Esophagus squamous epithelium (tissue), 5 donors: ENCODE results near the gene MRFAP1L1. TPM values are rescaled to one million over a fixed set of nuclear protein-coding genes. Genes with fewer than 3 reads are reported as not detected.

Experiments used
- DNase-seq: peaks from one replicate; lab custom pipeline; 2025; lab: John Stamatoyannopoulos, UW
- H3K27ac ChIP-seq, 4 donors: fragments of 200-600 bp; sonication (generic); one replicate each; pipeline ENCODE4 v1.5.1; 2016 to 2019; ENCODE audit warnings: mild to moderate bottlenecking in 1 of 4
- H3K27me3 ChIP-seq, 4 donors: fragments of 200-600 bp; sonication (generic); 1 replicate in 3 of 4; 2 replicates in 1 of 4; pipeline versions ENCODE4 v1.5.1 to v1.6.0; 2017 to 2021; ENCODE audit warnings: antibody characterized with exemption in 1 of 4
- H3K36me3 ChIP-seq, 3 donors: fragments of 200-600 bp; sonication (generic); one replicate each; pipeline ENCODE4 v1.5.1; 2016 to 2019
- H3K4me1 ChIP-seq, 3 donors: fragments of 200-600 bp; sonication (generic); one replicate each; pipeline ENCODE4 v1.5.1; 2017 to 2019
- H3K4me3 ChIP-seq, 4 donors: fragments of 200-600 bp; sonication (generic); 1 replicate in 3 of 4; 2 replicates in 1 of 4; pipeline ENCODE4 v1.5.1; 2016 to 2019; ENCODE audit warnings: mild to moderate bottlenecking in 2 of 4, moderate library complexity in 1 of 4
- H3K9me3 ChIP-seq, 3 donors: fragments of 200-600 bp; sonication (generic); one replicate each; pipeline ENCODE4 v1.5.1; 2016 to 2019
- POLR2A ChIP-seq, 4 donors: fragments of 450-650 bp; IDR thresholded peaks; one replicate each; pipeline ENCODE4 v1.6.1; 2017; ENCODE audit warnings: antibody characterized with exemption in 4 of 4, mild to moderate bottlenecking in 4 of 4, moderate library complexity in 3 of 4
- WGBS, 2 donors: methylation state at CpG; one replicate each; pipeline ENCODE4 v1.1.5; 2018; 5-methylcytosine and 5-hydroxymethylcytosine counted together
- intact Hi-C: fragments of 100-400 bp; cut with DNase I; formaldehyde crosslinking; loops from one replicate; pipeline ENCODE4 v1.15.0; 2022
- total RNA-seq, 4 donors: library from RNA; depleted of rRNA; stranded (reverse); fragments of >200 nt; gene quantifications; one replicate each; pipeline ENCODE4 v1.1.0, GENCODE V29; 2016
- TF ChIP-seq, protein P1 (sequence below), 6 experiments: fragments of 450-650 bp in 4 of 6; fragments of 200-600 bp in 2 of 6; sonication (generic) in 2 of 6; IDR thresholded peaks; one replicate each; pipeline ENCODE4 v1.5.1; 2016 to 2019; ENCODE audit warnings: antibody characterized with exemption in 6 of 6, mild to moderate bottlenecking in 4 of 6, moderate library complexity in 4 of 6
- donor health status: DM: yes; HTN: yes; CAD: no.

The MRFAP1L1 gene
- total RNA-seq, 4 donors from 2014 or later = 29.5 to 63.5 (median 48.2) TPM

DNA sequence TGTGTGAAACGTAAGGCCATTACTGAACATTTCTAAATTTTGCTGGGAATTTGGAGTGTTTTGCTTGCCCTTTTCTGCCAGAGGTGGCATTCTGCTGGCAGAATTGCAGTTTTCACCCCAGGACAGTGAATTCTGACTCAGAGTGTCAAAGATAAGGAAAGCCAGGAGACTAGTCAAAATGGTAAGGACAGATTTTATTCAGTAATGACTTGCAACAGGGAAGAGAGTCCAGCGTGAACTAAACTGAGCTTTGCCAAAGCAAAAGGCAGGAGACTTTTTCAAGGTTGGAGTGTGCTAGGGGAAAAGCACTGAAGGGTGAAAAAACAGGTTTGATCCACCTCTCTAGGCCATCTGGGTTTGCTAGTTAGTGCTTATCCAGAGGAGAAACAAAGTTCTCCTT lies 49.8 kb downstream of the MRFAP1L1 start:
- H3K27me3 ChIP-seq = peaks cover 0 to 21% (median 2%) of the 10 kb centered on the region in 4 donors
- TF ChIP-seq, protein P1, sequence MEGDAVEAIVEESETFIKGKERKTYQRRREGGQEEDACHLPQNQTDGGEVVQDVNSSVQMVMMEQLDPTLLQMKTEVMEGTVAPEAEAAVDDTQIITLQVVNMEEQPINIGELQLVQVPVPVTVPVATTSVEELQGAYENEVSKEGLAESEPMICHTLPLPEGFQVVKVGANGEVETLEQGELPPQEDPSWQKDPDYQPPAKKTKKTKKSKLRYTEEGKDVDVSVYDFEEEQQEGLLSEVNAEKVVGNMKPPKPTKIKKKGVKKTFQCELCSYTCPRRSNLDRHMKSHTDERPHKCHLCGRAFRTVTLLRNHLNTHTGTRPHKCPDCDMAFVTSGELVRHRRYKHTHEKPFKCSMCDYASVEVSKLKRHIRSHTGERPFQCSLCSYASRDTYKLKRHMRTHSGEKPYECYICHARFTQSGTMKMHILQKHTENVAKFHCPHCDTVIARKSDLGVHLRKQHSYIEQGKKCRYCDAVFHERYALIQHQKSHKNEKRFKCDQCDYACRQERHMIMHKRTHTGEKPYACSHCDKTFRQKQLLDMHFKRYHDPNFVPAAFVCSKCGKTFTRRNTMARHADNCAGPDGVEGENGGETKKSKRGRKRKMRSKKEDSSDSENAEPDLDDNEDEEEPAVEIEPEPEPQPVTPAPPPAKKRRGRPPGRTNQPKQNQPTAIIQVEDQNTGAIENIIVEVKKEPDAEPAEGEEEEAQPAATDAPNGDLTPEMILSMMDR (IDR thresholded peaks at IDR 0.05) = no peak
- TF ChIP-seq POLR2A (IDR thresholded peaks at IDR 0.05) = no peak
- H3K4me1 ChIP-seq = peaks cover 6 to 36% (median 17%) of the 10 kb centered on the region in 3 donors
- whole genome bisulfite sequencing, 2 donors = 91% methylated on average over 2 of the region's 2 CpGs
- no peak overlapping the region for H3K27ac ChIP-seq
- no peak for DNase-seq
- H3K36me3 ChIP-seq = no peaks in the 10 kb centered on the region
- intact Hi-C loops = no loop called here
- H3K9me3 ChIP-seq = no peaks in the 10 kb centered on the region
- H3K4me3 ChIP-seq = no peak overlapping the region

DNA sequence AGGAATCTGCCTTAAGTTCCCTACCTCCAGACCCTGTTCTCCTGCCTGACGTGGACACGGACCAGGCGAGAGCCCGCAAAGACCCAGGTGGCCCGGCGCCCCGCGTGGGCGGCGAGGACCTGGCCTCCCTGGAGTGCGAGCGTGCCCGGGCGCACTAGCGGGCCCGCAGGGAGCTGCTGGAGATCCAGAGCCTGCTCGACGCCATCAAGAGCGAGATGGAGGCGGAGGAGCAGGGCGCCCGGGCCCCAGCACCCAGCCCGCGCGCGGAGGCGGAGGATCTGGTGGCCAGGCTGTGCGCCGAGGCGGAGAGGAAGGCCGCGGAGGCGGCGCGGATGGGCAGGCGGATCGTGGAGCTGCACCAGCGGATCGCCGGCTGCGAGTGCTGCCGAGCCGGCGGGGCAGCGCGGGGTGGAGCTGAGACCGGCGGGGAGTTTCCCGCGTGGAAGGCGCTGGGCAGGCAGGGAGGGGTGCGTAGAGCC lies 51.0 kb downstream of the MRFAP1L1 start:
- H3K4me3 ChIP-seq = peak overlapping the region; percentile 27 to 65 (median 40)
- H3K27me3 ChIP-seq = peaks cover 0 to 8% (median 0%) of the 10 kb centered on the region in 4 donors
- peaks cover 0 to 23% (median 10%) of the 10 kb centered on the region in 3 donors for H3K4me1 ChIP-seq
- DNase-seq = no peak
- H3K9me3 ChIP-seq = no peaks in the 10 kb centered on the region
- WGBS, 2 donors = 0 to 2% methylated on average over 9 to 16 of the region's 52 CpGs
- H3K27ac ChIP-seq = peak overlapping the region; percentile 40 to 79 (median 71)
- no peaks in the 10 kb centered on the region for H3K36me3 ChIP-seq
- intact Hi-C loops = no loop called here
- TF ChIP-seq POLR2A (IDR thresholded peaks at IDR 0.05) = no peak
- TF ChIP-seq, protein P1 (IDR thresholded peaks at IDR 0.05) = no peak

DNA sequence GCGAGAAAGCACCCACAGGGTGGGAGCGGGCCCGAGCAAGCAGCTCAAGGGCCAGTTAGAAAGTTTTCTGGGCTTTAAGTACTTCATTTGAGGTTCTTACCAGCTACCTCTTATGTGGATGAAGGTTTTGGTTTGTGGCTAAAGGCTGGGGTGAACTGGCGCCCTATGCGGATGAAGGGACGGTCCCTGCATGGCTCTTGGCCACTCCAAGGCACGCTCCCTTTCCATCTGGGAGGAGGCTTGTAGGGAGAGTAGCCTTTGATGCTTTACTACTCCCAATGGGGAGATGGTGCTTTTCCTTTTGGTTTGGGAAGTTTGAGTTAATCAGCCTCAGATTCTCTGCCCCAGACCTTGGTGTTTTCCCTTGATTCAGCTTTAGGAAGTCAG lies 51.5 kb downstream of the MRFAP1L1 start:
- no peaks in the 10 kb centered on the region for H3K9me3 ChIP-seq
- 87 to 96% methylated on average over 7 of the region's 7 CpGs for WGBS, 2 donors
- H3K4me3 ChIP-seq = peak overlapping the region; percentile 27 to 65 (median 40)
- peak overlapping the region; percentile 40 to 79 (median 71) for H3K27ac ChIP-seq
- no peaks in the 10 kb centered on the region for H3K36me3 ChIP-seq
- H3K27me3 ChIP-seq = peaks cover 0 to 4% (median 0%) of the 10 kb centered on the region in 4 donors
- intact Hi-C loops = no loop called here
- TF ChIP-seq, protein P1 (IDR thresholded peaks at IDR 0.05) = no peak
- TF ChIP-seq POLR2A (IDR thresholded peaks at IDR 0.05) = no peak
- peaks cover 0 to 23% (median 10%) of the 10 kb centered on the region in 3 donors for H3K4me1 ChIP-seq
- no peak for DNase-seq

Other genes starting within 250 kb of the MRFAP1L1 start
- gene PPP2R2C, start 237.3 kb downstream of the MRFAP1L1 start, total RNA-seq = 10 to 100 TPM; 26.9 to 76.3 (median 53.7) TPM
- gene MAN2B2, start 134.7 kb downstream of the MRFAP1L1 start, total RNA-seq = 10 to 100 TPM in 3 of 4 donors, 1 to 10 TPM in 1; 9.0 to 23.3 (median 14.3) TPM
- gene MRFAP1, start 69.2 kb downstream of the MRFAP1L1 start, total RNA-seq = 100 to 1,000 TPM; 147 to 234 (median 186) TPM
- 10 to 100 TPM; 15.8 to 65.8 (median 51.8) TPM for gene S100P, start 16.0 kb downstream of the MRFAP1L1 start, total RNA-seq
- 10 to 100 TPM; 12.4 to 19.6 (median 14.3) TPM for gene BLOC1S4, start 6.3 kb upstream of the MRFAP1L1 start, total RNA-seq
- 10 to 100 TPM; 19.4 to 46.8 (median 35.0) TPM for gene KIAA0232, start 72.9 kb upstream of the MRFAP1L1 start, total RNA-seq
- gene TBC1D14, start 200.0 kb upstream of the MRFAP1L1 start, total RNA-seq = 10 to 100 TPM; 28.2 to 50.4 (median 42.1) TPM